Peyer's patch (tissue), 4 donors: ENCODE data around the gene AGMO.

Experiments used
- POLR2A ChIP-seq, 2 donors: fragments of 450-650 bp; IDR thresholded peaks; one replicate each; pipeline ENCODE4 v1.5.1; 2017; ENCODE audit warnings: antibody characterized with exemption in 2 of 2, mild to moderate bottlenecking in 2 of 2, moderate library complexity in 2 of 2
- TF ChIP-seq, protein P1 (sequence below), 6 experiments: fragments of 450-650 bp in 4 of 6; fragments of 200-600 bp in 2 of 6; sonication (generic) in 1 of 6; IDR thresholded peaks; one replicate each; pipeline ENCODE4 v1.5.1; 2017 to 2019; ENCODE audit warnings: antibody characterized with exemption in 6 of 6, mild to moderate bottlenecking in 3 of 6, moderate library complexity in 1 of 6

DNA sequence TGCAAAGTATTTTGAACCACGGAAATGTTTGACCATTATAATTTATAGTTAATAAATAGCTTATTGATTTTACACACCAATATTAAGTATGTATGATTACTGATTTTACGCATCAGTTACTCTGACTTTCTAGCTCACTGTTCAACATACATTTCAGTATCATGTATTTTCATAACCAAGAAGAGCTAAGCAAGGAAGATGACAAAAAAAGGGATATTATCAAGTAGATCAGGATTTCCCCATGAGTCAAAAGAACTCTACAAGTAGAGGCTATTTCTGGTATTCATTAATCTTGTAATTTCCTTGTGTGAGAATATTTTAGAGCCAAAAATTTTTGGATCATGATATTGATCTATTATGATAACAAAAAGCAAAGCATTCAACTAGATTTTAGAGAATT lies 131.6 kb downstream of the AGMO start:
- TF ChIP-seq POLR2A (IDR thresholded peaks at IDR 0.05): no peak
- TF ChIP-seq, protein P1, sequence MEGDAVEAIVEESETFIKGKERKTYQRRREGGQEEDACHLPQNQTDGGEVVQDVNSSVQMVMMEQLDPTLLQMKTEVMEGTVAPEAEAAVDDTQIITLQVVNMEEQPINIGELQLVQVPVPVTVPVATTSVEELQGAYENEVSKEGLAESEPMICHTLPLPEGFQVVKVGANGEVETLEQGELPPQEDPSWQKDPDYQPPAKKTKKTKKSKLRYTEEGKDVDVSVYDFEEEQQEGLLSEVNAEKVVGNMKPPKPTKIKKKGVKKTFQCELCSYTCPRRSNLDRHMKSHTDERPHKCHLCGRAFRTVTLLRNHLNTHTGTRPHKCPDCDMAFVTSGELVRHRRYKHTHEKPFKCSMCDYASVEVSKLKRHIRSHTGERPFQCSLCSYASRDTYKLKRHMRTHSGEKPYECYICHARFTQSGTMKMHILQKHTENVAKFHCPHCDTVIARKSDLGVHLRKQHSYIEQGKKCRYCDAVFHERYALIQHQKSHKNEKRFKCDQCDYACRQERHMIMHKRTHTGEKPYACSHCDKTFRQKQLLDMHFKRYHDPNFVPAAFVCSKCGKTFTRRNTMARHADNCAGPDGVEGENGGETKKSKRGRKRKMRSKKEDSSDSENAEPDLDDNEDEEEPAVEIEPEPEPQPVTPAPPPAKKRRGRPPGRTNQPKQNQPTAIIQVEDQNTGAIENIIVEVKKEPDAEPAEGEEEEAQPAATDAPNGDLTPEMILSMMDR (IDR thresholded peaks at IDR 0.05): no peak
